ENCODE results near the gene MOCS1. TPM values are rescaled to one million over a fixed set of nuclear protein-coding genes. Genes with fewer than 3 reads are reported as not detected.

Gene MOCS1
- total RNA-seq, 1 donor from 2014 or later = 9.9 TPM

GRCh38 chr6:39905640-39905975 lies 28.7 kb downstream of the MOCS1 start:
- no peaks in the 10 kb centered on the region for H3K9me3 Mint-ChIP-seq (ENCODE audit: unreplicated experiment)
- H3K4me3 Mint-ChIP-seq (ENCODE audit: unreplicated experiment) = no peak overlapping the region
- no peak for TF ChIP-seq CTCF (IDR thresholded peaks at IDR 0.05; ENCODE audit: partially characterized antibody, unreplicated experiment)
- peaks cover 3% of the 10 kb centered on the region for H3K27me3 Mint-ChIP-seq (ENCODE audit: unreplicated experiment)
- H3K36me3 Mint-ChIP-seq (ENCODE audit: unreplicated experiment) = no peaks in the 10 kb centered on the region
- no peak overlapping the region for H3K27ac Mint-ChIP-seq (ENCODE audit: unreplicated experiment)
- DNase-seq = no peak
- no peaks in the 10 kb centered on the region for H3K4me1 Mint-ChIP-seq (ENCODE audit: low read depth, unreplicated experiment)

- Mint-ChIP-seq H3K4me3 (ENCODE audit: unreplicated experiment) (no peak overlapping the region), H3K27me3 (ENCODE audit: unreplicated experiment) (peaks cover 3% of the 10 kb centered on the region)
Observed at GRCh38 chr6:39904946-39905639, 29.2 kb downstream of the MOCS1 start.

GRCh38 chr6:39903656-39904055 lies 30.6 kb downstream of the MOCS1 start:
- Mint-ChIP-seq H3K27ac (ENCODE audit: unreplicated experiment) (no peak overlapping the region), H3K4me1 (ENCODE audit: low read depth, unreplicated experiment) (no peaks in the 10 kb centered on the region), H3K4me3 (ENCODE audit: unreplicated experiment) (no peak overlapping the region), H3K27me3 (ENCODE audit: unreplicated experiment) (peaks cover 3% of the 10 kb centered on the region), H3K36me3 (ENCODE audit: unreplicated experiment) (no peaks in the 10 kb centered on the region), H3K9me3 (ENCODE audit: unreplicated experiment) (no peaks in the 10 kb centered on the region)
- no peak for TF ChIP-seq CTCF (IDR thresholded peaks at IDR 0.05; ENCODE audit: partially characterized antibody, unreplicated experiment)
- no peak for DNase-seq

More at GRCh38 chr6:39904946-39905639, 29.2 kb downstream of the MOCS1 start:
- DNase-seq = no peak
- TF ChIP-seq CTCF (IDR thresholded peaks at IDR 0.05; ENCODE audit: partially characterized antibody, unreplicated experiment) = no peak
- Mint-ChIP-seq H3K9me3 (ENCODE audit: unreplicated experiment) (no peaks in the 10 kb centered on the region), H3K27ac (ENCODE audit: unreplicated experiment) (no peak overlapping the region), H3K4me1 (ENCODE audit: low read depth, unreplicated experiment) (no peaks in the 10 kb centered on the region), H3K36me3 (ENCODE audit: unreplicated experiment) (no peaks in the 10 kb centered on the region)

GRCh38 chr6:39902786-39903465 lies 31.3 kb downstream of the MOCS1 start:
- no peak for DNase-seq
- no peak overlapping the region for H3K27ac Mint-ChIP-seq (ENCODE audit: unreplicated experiment)
- H3K4me3 Mint-ChIP-seq (ENCODE audit: unreplicated experiment) = no peak overlapping the region
- H3K36me3 Mint-ChIP-seq (ENCODE audit: unreplicated experiment) = no peaks in the 10 kb centered on the region
- no peak for TF ChIP-seq CTCF (IDR thresholded peaks at IDR 0.05; ENCODE audit: partially characterized antibody, unreplicated experiment)
- H3K9me3 Mint-ChIP-seq (ENCODE audit: unreplicated experiment) = no peaks in the 10 kb centered on the region
- peaks cover 3% of the 10 kb centered on the region for H3K27me3 Mint-ChIP-seq (ENCODE audit: unreplicated experiment)
- no peaks in the 10 kb centered on the region for H3K4me1 Mint-ChIP-seq (ENCODE audit: low read depth, unreplicated experiment)

GRCh38 chr6:39902136-39902535 lies 32.1 kb downstream of the MOCS1 start:
- no peak for TF ChIP-seq CTCF (IDR thresholded peaks at IDR 0.05; ENCODE audit: partially characterized antibody, unreplicated experiment)
- no peaks in the 10 kb centered on the region for H3K4me1 Mint-ChIP-seq (ENCODE audit: low read depth, unreplicated experiment)
- H3K4me3 Mint-ChIP-seq (ENCODE audit: unreplicated experiment) = no peak overlapping the region
- H3K27me3 Mint-ChIP-seq (ENCODE audit: unreplicated experiment) = peaks cover 3% of the 10 kb centered on the region
- no peak for DNase-seq
- no peak overlapping the region for H3K27ac Mint-ChIP-seq (ENCODE audit: unreplicated experiment)
- no peaks in the 10 kb centered on the region for H3K36me3 Mint-ChIP-seq (ENCODE audit: unreplicated experiment)
- H3K9me3 Mint-ChIP-seq (ENCODE audit: unreplicated experiment) = no peaks in the 10 kb centered on the region
